Activated CD4-positive, alpha-beta memory T cell treated with anti-CD3 and anti-CD28 coated beads for 36 hours (primary cell): ENCODE results near the gene ERVH48-1. TPM values are rescaled to one million over a fixed set of nuclear protein-coding genes. Genes with fewer than 3 reads are reported as not detected.
"Not testable (repeated sequence)": the region's sequence is repeated elsewhere in the genome, so short reads cannot be mapped to it uniquely, and the experiment has no call there.

Source experiments
- CTCF ChIA-PET: fragments of 350-600 bp; sonication (Branson Sonifier 250); formaldehyde crosslinking; loops from one replicate; lab custom pipeline; 2021; ENCODE audit warnings: antibody characterized with exemption, inconsistent platforms; lab: Charles Lee
- POLR2A ChIA-PET: fragments of 350-600 bp; sonication (Branson Sonifier 250); formaldehyde crosslinking; loops from one replicate; lab custom pipeline; 2021; ENCODE audit warnings: antibody characterized with exemption; lab: Charles Lee
- DNase-seq: peaks from one replicate; pipeline ENCODE4 v3.0.0-alpha.2; 2020
- H3K27ac Mint-ChIP-seq: one replicate; pipeline ENCODE4 v1.8.0; 2021; ENCODE audit warnings: mixed read lengths
- H3K27me3 Mint-ChIP-seq: one replicate; pipeline ENCODE4 v1.8.0; 2021; ENCODE audit warnings: mixed read lengths
- H3K36me3 Mint-ChIP-seq: one replicate; pipeline ENCODE4 v1.8.0; 2021; ENCODE audit warnings: mixed read lengths
- H3K4me1 Mint-ChIP-seq: one replicate; pipeline ENCODE4 v1.8.0; 2021; ENCODE audit warnings: low read depth, mixed read lengths
- H3K4me3 Mint-ChIP-seq: one replicate; pipeline ENCODE4 v1.8.0; 2021; ENCODE audit warnings: mild to moderate bottlenecking, mixed read lengths
- H3K9me3 Mint-ChIP-seq: one replicate; pipeline ENCODE4 v1.8.0; 2021; ENCODE audit warnings: mixed read lengths
- intact Hi-C: fragments of 100-400 bp; cut with micrococcal nuclease; formaldehyde crosslinking; loops from one replicate; pipeline ENCODE4 v1.15.1; 2023
- total RNA-seq, 2 experiments: library from RNA; stranded (reverse); gene quantifications; one replicate each; pipeline ENCODE4 v1.2.3, GENCODE V29; 2021

The ERVH48-1 gene
- total RNA-seq, 2 experiments from 2014 or later = 0.07 TPM; not detected in 1

GRCh38 chr21:42922918-42923317 lies 2.5 kb downstream of the ERVH48-1 start:
- Mint-ChIP-seq H3K4me1 (peaks cover 10% of the 10 kb centered on the region), H3K9me3 (no peaks in the 10 kb centered on the region), H3K4me3 (no peak overlapping the region), H3K27me3 (no peaks in the 10 kb centered on the region), H3K27ac (no peak overlapping the region), H3K36me3 (no peaks in the 10 kb centered on the region)
- POLR2A ChIA-PET = interaction anchor here (0.5 kb wide), 1 partner anchor 31 kb away, joined by 3 read pairs; no protein-coding TSS in a partner anchor
- CTCF ChIA-PET = interaction anchor here (1.3 kb wide), 1 partner anchor 50 kb away, joined by 3 read pairs; no protein-coding TSS in a partner anchor
- no peak for DNase-seq
- intact Hi-C loops = loop anchor here (5.0 kb wide), 1 partner anchor 724 kb away; no protein-coding TSS in a partner anchor

GRCh38 chr21:42921927-42922326 lies 3.5 kb downstream of the ERVH48-1 start:
- no peaks in the 10 kb centered on the region for H3K9me3 Mint-ChIP-seq
- no peak overlapping the region for H3K27ac Mint-ChIP-seq
- no peaks in the 10 kb centered on the region for H3K36me3 Mint-ChIP-seq
- ChIA-PET POLR2A (no interaction called here), CTCF (no interaction called here)
- H3K27me3 Mint-ChIP-seq = no peaks in the 10 kb centered on the region
- H3K4me3 Mint-ChIP-seq = no peak overlapping the region
- DNase-seq = no peak
- peaks cover 10% of the 10 kb centered on the region for H3K4me1 Mint-ChIP-seq
- intact Hi-C loops = loop anchor here (5.0 kb wide), 1 partner anchor 725 kb away; no protein-coding TSS in a partner anchor

- DNase-seq = no peak
- ChIA-PET CTCF (no interaction called here), POLR2A (no interaction called here)
- no peaks in the 10 kb centered on the region for H3K36me3 Mint-ChIP-seq
- H3K4me1 Mint-ChIP-seq = no peaks in the 10 kb centered on the region
- no peaks in the 10 kb centered on the region for H3K27me3 Mint-ChIP-seq
- H3K27ac Mint-ChIP-seq = no peak overlapping the region
- H3K4me3 Mint-ChIP-seq = no peak overlapping the region
- intact Hi-C loops = no loop called here
- no peaks in the 10 kb centered on the region for H3K9me3 Mint-ChIP-seq
Measured at GRCh38 chr21:42918291-42918690, 7.1 kb downstream of the ERVH48-1 start.

GRCh38 chr21:42913476-42913875 lies 12.0 kb downstream of the ERVH48-1 start:
- Mint-ChIP-seq H3K9me3 (no peaks in the 10 kb centered on the region), H3K4me1 (no peaks in the 10 kb centered on the region), H3K4me3 (no peak overlapping the region), H3K36me3 (peaks cover 13% of the 10 kb centered on the region), H3K27ac (no peak overlapping the region), H3K27me3 (no peaks in the 10 kb centered on the region)
- POLR2A ChIA-PET = no interaction called here
- intact Hi-C loops = no loop called here
- no peak for DNase-seq
- CTCF ChIA-PET = no interaction called here

- POLR2A ChIA-PET, DNase-seq, H3K9me3 Mint-ChIP-seq, H3K4me3 Mint-ChIP-seq, H3K27ac Mint-ChIP-seq, intact Hi-C loops, CTCF ChIA-PET, H3K27me3 Mint-ChIP-seq, H3K4me1 Mint-ChIP-seq: not testable (repeated sequence)
- peaks cover 13% of the 10 kb centered on the region for H3K36me3 Mint-ChIP-seq
Measured at GRCh38 chr21:42911920-42912319, 13.5 kb downstream of the ERVH48-1 start.

GRCh38 chr21:42908484-42908883 lies 16.9 kb downstream of the ERVH48-1 start:
- H3K27ac Mint-ChIP-seq, H3K9me3 Mint-ChIP-seq, H3K4me1 Mint-ChIP-seq, DNase-seq, CTCF ChIA-PET, POLR2A ChIA-PET, H3K27me3 Mint-ChIP-seq, intact Hi-C loops, H3K4me3 Mint-ChIP-seq: not testable (repeated sequence)
- H3K36me3 Mint-ChIP-seq = peaks cover 25% of the 10 kb centered on the region

GRCh38 chr21:42906233-42906632 lies 19.2 kb downstream of the ERVH48-1 start:
- H3K4me1 Mint-ChIP-seq = no peaks in the 10 kb centered on the region
- ChIA-PET CTCF (no interaction called here), POLR2A (no interaction called here)
- no peak for DNase-seq
- no peaks in the 10 kb centered on the region for H3K9me3 Mint-ChIP-seq
- intact Hi-C loops = no loop called here
- H3K27ac Mint-ChIP-seq = no peak overlapping the region
- H3K36me3 Mint-ChIP-seq = peaks cover 25% of the 10 kb centered on the region
- H3K4me3 Mint-ChIP-seq = no peak overlapping the region
- H3K27me3 Mint-ChIP-seq = no peaks in the 10 kb centered on the region

- Mint-ChIP-seq H3K27ac (no peak overlapping the region), H3K4me1 (no peaks in the 10 kb centered on the region), H3K27me3 (no peaks in the 10 kb centered on the region), H3K36me3 (peaks cover 24% of the 10 kb centered on the region), H3K9me3 (no peaks in the 10 kb centered on the region), H3K4me3 (no peak overlapping the region)
- DNase-seq = no peak
- POLR2A ChIA-PET = no interaction called here
- intact Hi-C loops = no loop called here
- CTCF ChIA-PET = no interaction called here
Measured at GRCh38 chr21:42905195-42905594, 20.2 kb downstream of the ERVH48-1 start.

GRCh38 chr21:42903817-42904216 lies 21.6 kb downstream of the ERVH48-1 start:
- POLR2A ChIA-PET = no interaction called here

GRCh38 chr21:42900446-42900845 lies 25.0 kb downstream of the ERVH48-1 start:
- ChIA-PET CTCF (no interaction called here), POLR2A (no interaction called here)
- Mint-ChIP-seq H3K27ac (no peak overlapping the region), H3K4me1 (peaks cover 7% of the 10 kb centered on the region), H3K9me3 (no peaks in the 10 kb centered on the region), H3K4me3 (no peak overlapping the region), H3K36me3 (peaks cover 29% of the 10 kb centered on the region), H3K27me3 (no peaks in the 10 kb centered on the region)
- no peak for DNase-seq
- intact Hi-C loops = no loop called here

More at GRCh38 chr21:42903817-42904216, 21.6 kb downstream of the ERVH48-1 start:
- H3K4me3 Mint-ChIP-seq = no peak overlapping the region
- H3K9me3 Mint-ChIP-seq = no peaks in the 10 kb centered on the region
- no peak overlapping the region for H3K27ac Mint-ChIP-seq
- H3K4me1 Mint-ChIP-seq = no peaks in the 10 kb centered on the region
- intact Hi-C loops = no loop called here
- CTCF ChIA-PET = no interaction called here
- H3K36me3 Mint-ChIP-seq = peaks cover 22% of the 10 kb centered on the region
- no peak for DNase-seq
- no peaks in the 10 kb centered on the region for H3K27me3 Mint-ChIP-seq

GRCh38 chr21:42892931-42893755 lies 32.3 kb downstream of the ERVH48-1 start, which contains the start of gene NDUFV3:
TSS of gene NDUFV3 (plus strand) at chr21:42893309. CDS start at chr21:42893334, 25 bp downstream.
- intact Hi-C loops = loop anchor here (1.0 to 10.0 kb wide), 4 partner anchors 14 to 892 kb away; partner anchors contain the start of genes PKNOX1, RRP1 and WDR4
- Mint-ChIP-seq H3K27me3 (no peaks in the 10 kb centered on the region), H3K4me1 (peaks cover 13% of the 10 kb centered on the region), H3K4me3 (peak within 1 kb of the TSS; percentile 87), H3K36me3 (peaks cover 10% of the 10 kb centered on the region), H3K9me3 (no peaks in the 10 kb centered on the region), H3K27ac (peak within 1 kb of the TSS; percentile 89)
- ChIA-PET POLR2A (interaction anchor here (1.1 to 3.0 kb wide), 3 partner anchors 13 to 278 kb away, joined by 3 to 25 read pairs (median 9); partner anchors contain the start of genes PKNOX1 and WDR4), CTCF (interaction anchor here (0.9 to 1.6 kb wide), 3 partner anchors 11 to 300 kb away, joined by 3 to 5 read pairs (median 4); no protein-coding TSS in a partner anchor)
- peak; percentile 100 for DNase-seq

GRCh38 chr21:42892582-42892930 lies 32.9 kb downstream of the ERVH48-1 start:
- POLR2A ChIA-PET = interaction anchor here (1.1 to 3.0 kb wide), 3 partner anchors 13 to 277 kb away, joined by 3 to 25 read pairs (median 9); partner anchors contain the start of genes PKNOX1 and WDR4
- H3K4me1 Mint-ChIP-seq = peaks cover 12% of the 10 kb centered on the region
- H3K36me3 Mint-ChIP-seq = peaks cover 6% of the 10 kb centered on the region
- intact Hi-C loops = loop anchor here (5.0 to 10.0 kb wide), 2 partner anchors 660 to 892 kb away; partner anchors contain the start of gene RRP1
- DNase-seq = no peak
- H3K4me3 Mint-ChIP-seq = peak overlapping the region; percentile 87
- no peaks in the 10 kb centered on the region for H3K27me3 Mint-ChIP-seq
- H3K27ac Mint-ChIP-seq = peak overlapping the region; percentile 89
- CTCF ChIA-PET = interaction anchor here (0.9 to 1.6 kb wide), 3 partner anchors 11 to 299 kb away, joined by 3 to 5 read pairs (median 4); no protein-coding TSS in a partner anchor
- no peaks in the 10 kb centered on the region for H3K9me3 Mint-ChIP-seq
